HTERT RPE-1 (cell line): ENCODE data around the gene HEATR1.
"Not testable (repeated sequence)": the region's sequence is repeated elsewhere in the genome, so short reads cannot be mapped to it uniquely, and the experiment has no call there.

Experiments used
- in situ Hi-C: fragments of 300-500 bp; cut with MboI; formaldehyde crosslinking; loops from 4 replicates; pipeline ENCODE4 v1.14.3; 2020; ENCODE audit warnings: low sequenced_read_pairs

HEATR1 gene

DNA sequence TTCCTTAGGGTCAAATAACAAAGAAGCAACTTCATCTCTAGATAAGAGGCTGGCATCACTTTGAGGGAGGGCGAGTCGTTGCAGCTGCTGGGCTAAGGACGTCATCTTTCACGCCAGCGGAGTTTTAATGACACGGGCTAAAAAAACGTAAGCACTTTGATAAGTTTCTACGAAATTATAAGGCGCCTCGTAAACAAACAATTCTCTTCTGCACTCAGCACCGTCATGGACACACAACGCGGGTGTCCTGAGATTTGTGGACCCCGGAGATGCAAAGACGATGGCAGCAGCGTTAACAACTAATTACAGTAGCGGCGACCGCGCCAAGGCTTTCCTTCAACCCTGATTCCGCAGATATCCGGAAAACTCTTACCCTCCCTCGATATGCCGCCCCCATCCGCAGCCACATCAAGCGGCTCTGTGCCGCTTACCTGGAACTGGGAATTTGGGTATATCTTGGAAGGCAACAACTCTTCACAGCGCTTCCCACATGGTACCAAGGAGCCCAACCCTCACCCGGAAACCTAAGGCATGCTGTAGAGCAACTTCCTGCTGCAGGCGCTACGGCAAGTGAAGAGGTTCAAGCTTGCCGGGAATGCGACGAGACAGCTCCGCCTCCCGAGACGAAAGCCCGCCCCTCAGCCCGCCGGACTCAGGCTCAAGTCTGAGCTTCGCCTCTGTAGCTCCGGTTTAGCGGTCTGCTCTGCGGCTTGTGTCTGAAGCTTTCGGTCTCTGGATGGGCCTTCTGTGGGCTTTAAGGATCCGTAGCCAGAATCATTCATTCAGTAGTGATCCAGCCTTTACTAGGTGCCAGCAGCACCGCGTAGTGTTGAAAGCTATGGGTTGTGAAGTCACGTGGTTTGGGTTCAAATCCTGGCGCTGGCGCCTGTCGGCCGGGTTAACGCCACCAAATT is at the start of gene HEATR1:
HEATR1 (minus strand) TSS at position 526 of the 914 bp plus-strand sequence; CDS start at position 105, 421 bp downstream.
- in situ Hi-C loops: no loop called here

DNA sequence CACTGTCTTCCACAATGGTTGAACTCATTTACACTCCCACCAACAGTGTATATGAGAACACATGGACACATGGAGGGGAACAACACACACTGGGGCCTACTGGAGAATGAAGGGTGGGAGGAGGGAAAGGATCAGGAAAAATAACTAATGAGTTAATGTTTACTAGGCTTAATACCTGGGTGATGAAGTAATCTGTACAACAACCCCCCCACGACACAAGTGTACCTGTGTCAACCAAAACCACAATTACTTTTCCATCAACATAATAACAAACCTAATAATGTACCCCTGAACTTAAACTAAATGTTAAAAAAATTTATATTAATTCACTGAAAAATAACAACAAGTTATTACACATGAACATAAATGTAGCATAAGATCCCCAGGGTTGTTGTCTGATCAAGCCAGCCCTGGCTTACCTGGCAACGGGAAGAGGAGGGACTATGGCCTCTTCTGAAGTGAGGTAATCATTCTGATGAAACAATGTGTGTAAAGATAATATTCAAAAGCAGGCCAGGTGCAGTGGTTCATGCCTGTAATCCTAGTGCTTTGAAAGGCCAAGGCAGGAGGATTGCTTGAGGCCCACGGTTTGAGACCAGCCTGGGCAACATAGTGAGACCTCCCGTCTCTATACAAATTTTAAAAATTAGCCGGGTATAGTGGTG is 40.8 kb upstream of the HEATR1 start:
- in situ Hi-C loops: no loop called here

DNA sequence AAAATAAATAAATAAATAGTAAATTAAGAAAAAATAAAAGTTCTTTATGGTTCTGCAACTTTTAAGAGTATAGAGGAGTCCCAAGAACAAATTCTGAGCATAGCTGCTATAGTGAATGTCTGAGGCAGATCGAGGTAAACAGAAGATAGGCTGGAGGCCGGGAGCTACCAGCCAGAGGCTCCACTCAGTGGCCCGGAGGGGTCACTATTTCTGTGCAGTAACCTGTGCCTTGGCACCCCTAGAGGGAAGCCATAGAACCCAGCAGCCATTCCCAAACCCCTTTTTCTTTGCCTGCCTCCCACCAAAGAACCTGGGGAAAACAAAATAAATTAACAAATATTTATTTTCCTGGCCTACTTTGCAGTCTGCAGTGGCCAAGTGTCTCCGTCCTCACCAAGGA is 38.4 kb upstream of the HEATR1 start:
- in situ Hi-C loops: no loop called here

- in situ Hi-C loops: no loop called here
Observed at GRCh38 chr1:236639686-236640085, 35.4 kb upstream of the HEATR1 start.

- in situ Hi-C loops: no loop called here
Observed at GRCh38 chr1:236638945-236639344, 34.6 kb upstream of the HEATR1 start.

- in situ Hi-C loops: no loop called here
Observed at GRCh38 chr1:236636017-236636416, 31.7 kb upstream of the HEATR1 start.

- in situ Hi-C loops: no loop called here
Observed at GRCh38 chr1:236627727-236628408, 23.6 kb upstream of the HEATR1 start.

- in situ Hi-C loops: no loop called here
Observed at GRCh38 chr1:236623371-236624166, 19.3 kb upstream of the HEATR1 start.

DNA sequence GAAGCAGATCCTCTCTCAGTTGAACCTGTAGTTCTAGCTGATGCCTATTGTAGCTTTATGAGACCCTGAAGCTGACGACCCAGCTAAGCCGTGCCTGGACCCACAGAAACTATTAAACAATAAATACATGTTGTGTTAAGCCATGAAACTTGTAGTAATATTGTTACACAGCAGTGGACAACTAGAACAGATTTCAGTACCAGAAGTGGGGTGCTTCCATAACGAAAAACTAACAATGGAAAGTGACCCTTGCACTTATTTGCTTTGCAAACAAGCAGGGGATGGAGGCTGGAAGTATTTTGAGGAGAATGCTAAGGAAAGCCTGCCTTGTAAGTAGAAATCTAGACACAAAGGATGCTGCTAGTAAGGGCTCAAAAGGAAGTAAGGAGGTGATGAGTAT is 18.1 kb upstream of the HEATR1 start:
- in situ Hi-C loops: no loop called here

- in situ Hi-C loops: no loop called here
Observed at GRCh38 chr1:236619398-236619797, 15.1 kb upstream of the HEATR1 start.

GRCh38 chr1:236618507-236618906 is 14.2 kb upstream of the HEATR1 start:
- in situ Hi-C loops: no loop called here

- in situ Hi-C loops: no loop called here
Observed at GRCh38 chr1:236615399-236616148, 11.3 kb upstream of the HEATR1 start.

- in situ Hi-C loops: no loop called here
Observed at GRCh38 chr1:236612349-236612748, 8.0 kb upstream of the HEATR1 start.

- in situ Hi-C loops: no loop called here
Observed at GRCh38 chr1:236608930-236609726, 4.8 kb upstream of the HEATR1 start.

DNA sequence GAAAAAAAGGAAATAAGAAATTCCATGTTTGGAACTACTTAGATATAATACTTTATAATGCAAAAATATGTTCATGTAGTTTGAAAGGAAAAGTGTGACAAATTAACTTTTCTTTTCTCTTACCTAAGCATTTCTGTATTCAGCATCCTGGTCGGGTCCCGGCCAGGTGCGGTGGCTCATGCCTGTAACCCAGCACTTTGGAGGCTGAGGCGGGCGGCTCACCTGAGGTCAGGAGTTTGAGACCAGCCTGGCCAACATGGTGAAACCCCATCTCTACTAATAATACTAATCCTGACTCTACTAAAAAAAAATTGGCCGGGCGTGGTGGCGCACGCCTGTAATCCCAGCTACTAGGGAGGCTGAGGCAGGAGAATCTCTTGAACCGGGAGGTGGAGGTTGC is 3.3 kb upstream of the HEATR1 start:
- in situ Hi-C loops: not testable (repeated sequence)

- in situ Hi-C loops: no loop called here
Observed at GRCh38 chr1:236604905-236605806, 840 bp upstream of the HEATR1 start.

GRCh38 chr1:236602171-236602570 is 2.1 kb downstream of the HEATR1 start:
- in situ Hi-C loops: no loop called here

DNA sequence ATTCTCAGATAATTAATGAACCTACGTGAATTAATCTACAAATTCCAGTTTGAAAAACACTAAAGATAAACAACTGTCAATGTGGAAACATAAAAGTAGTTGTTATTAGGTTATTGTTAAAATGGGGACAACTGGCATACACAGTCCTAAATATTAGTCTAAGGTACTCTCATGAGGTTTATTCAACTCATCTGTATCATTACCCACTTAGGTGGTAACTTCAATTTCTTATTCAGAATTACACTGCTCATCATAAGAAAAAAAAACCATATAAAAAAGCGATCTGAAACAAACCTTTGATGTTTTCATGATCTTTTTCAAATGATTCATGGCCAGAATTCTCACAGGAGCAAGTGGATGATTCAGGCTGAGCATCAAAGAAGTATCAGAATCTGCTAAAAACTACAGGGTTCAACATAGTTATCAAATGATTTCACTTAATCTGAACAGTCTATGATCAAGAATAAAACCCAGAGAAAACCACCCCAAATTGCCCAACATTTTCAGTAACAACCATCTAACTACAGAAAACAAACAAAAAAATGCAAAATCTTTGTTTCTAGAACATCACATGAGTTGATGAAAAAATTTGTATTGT is 13.7 kb downstream of the HEATR1 start:
- in situ Hi-C loops: no loop called here
